ENCODE results near the gene GATD1.

GATD1 gene, protein sequence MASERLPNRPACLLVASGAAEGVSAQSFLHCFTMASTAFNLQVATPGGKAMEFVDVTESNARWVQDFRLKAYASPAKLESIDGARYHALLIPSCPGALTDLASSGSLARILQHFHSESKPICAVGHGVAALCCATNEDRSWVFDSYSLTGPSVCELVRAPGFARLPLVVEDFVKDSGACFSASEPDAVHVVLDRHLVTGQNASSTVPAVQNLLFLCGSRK

DNA sequence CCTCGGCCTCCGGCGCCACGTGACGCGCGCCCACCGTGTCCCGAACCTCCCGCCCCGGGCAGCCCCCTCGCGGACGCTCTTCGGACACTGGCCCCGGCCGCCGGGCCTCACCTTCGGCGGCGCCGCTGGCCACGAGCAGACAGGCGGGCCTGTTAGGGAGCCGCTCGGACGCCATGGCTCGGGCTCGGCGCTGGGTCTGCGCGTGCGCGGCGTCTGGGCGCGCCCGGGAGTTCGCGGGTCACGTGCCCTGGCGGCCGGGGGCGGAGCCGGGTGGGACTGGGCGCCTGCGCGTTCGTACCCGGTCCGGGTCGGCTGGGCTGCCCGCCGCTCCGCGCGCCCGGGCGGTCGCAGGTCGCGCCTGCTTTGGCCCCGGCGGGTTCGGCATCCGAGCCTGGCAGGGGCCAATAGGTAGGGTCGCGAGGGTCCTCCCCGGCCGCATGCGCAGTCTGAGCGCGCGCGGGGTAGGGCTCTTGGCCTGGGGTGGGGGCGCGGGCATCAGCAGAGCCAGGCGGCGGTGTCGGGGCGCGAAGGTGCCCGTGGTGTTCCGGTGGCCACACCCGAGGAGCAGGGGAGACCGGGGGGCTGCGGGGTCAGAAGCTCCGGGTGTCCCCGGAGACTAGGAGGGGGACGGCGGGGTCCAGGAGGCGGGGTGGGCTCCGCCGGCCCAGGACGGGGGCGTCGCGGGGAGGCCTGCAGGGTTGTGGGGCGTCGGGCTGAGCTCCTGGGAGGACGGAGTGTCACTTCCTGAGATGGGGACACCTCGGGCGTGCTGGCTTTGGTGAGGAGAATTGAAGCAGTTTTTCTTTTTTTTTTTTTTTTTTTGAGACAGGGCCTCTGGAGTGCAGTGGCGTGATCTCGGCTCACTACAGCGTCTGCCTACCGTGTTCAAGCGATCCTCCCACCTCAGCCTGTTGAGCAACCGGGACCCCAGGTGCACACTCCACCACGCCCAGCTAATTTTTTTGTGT, at the start of gene GATD1:
Gene GATD1, minus strand, starts transcription at position 200 of the 968 bp plus-strand sequence. Its CDS starts 25 bp downstream, at position 175.
- peak within 1 kb of the TSS; percentile 76 to 86 for H3K4me3 ChIP-seq (replicated peaks in 1 of 2; ENCODE audit: low read depth in 2 of 2, low read length in 2 of 2)
- peak; percentile 78 to 90 for DNase-seq (ENCODE audit: low read depth in 2 of 2)
- TF ChIP-seq, protein P1, sequence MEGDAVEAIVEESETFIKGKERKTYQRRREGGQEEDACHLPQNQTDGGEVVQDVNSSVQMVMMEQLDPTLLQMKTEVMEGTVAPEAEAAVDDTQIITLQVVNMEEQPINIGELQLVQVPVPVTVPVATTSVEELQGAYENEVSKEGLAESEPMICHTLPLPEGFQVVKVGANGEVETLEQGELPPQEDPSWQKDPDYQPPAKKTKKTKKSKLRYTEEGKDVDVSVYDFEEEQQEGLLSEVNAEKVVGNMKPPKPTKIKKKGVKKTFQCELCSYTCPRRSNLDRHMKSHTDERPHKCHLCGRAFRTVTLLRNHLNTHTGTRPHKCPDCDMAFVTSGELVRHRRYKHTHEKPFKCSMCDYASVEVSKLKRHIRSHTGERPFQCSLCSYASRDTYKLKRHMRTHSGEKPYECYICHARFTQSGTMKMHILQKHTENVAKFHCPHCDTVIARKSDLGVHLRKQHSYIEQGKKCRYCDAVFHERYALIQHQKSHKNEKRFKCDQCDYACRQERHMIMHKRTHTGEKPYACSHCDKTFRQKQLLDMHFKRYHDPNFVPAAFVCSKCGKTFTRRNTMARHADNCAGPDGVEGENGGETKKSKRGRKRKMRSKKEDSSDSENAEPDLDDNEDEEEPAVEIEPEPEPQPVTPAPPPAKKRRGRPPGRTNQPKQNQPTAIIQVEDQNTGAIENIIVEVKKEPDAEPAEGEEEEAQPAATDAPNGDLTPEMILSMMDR (IDR thresholded peaks at IDR 0.05; ENCODE audit: low read depth, low read length): no peak

DNA sequence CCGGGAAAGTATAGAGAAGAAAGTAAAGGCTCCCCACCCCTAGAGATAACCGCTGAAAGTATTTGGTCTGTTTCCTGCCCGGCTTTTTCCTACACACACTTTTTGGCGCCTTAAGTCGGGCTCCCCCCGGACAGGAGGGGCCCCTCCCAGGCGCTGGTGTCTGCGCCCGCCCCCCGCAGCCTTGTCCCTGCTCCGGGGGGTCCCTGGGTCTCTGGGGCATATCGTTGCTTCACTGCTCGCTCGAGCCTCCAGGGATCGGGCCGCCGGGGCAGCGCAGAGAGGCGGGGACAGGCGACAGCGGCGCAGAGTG, 49.5 kb upstream of the GATD1 start:
- peak overlapping the region in 1 of 2 donors; percentile 22 for H3K4me3 ChIP-seq (replicated peaks in 1 of 2; ENCODE audit: low read depth in 2 of 2, low read length in 2 of 2)
- TF ChIP-seq, protein P1 (IDR thresholded peaks at IDR 0.05; ENCODE audit: low read depth, low read length): no peak
- DNase-seq (ENCODE audit: low read depth in 2 of 2): no peak

DNA sequence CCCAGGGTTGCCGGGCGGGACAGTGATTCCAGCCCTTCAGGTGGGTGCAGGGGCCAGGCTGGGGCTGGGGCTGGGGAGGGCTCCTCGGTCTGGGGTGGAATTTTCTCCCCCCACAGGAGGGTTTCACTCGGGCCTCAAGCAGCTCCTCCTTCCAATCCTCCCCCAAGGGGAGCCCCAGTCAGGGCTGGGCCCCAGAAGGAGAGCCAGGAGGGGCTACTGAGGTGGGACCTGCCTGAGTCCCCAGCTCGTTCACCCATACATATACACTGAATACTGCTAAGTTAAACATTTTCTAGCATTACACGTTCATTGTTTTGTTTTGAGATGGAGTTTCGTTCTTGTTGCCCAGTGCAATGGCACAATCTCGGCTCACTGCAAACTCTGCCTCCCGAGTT, 48.9 kb upstream of the GATD1 start:
- DNase-seq (ENCODE audit: low read depth in 2 of 2): no peak
- TF ChIP-seq, protein P1 (IDR thresholded peaks at IDR 0.05; ENCODE audit: low read depth, low read length): no peak
- H3K4me3 ChIP-seq (replicated peaks in 1 of 2; ENCODE audit: low read depth in 2 of 2, low read length in 2 of 2): no peak overlapping the region

DNA sequence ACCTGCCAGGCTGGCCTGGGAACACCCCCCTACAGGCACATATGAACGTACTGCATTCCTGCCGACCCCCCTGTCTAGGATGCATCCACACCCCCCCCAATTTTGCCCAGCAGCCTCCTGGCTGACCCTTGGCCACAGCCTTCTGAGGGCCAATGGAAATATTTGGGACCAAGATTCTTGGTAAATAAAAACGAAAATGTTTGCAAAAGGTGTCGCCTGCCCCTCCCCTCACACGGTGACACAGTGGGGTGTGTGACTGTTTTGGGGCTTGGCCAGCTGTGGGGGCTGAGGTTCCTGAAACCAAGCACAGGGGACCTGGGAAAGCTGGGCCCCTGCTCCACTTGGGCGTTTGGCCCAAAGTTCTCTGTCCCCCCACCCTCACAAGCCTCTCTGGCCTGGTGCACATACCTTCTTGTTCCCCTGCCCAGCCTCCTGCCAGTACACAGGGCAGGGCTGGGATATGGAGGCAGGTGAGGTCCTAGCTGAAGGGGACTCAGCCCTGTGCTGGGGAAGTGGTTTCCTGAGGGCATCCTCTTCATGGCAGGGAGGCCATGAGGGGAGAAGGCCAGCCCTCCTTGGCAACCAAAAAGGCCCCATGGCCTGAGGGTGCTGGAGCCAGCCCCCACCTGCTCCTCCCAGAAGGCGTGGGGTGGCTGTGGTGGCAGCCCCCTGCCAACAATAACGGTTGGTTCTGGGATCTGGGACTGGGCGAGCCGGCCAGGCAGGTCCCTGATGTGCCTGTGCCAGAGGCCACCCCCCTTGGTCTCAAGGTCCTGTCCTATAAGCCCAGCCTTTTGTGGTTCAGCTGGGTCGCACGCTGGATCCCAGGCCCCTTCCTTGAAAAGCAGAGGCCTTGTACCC, 48.3 kb upstream of the GATD1 start:
- no peak for DNase-seq (ENCODE audit: low read depth in 2 of 2)
- TF ChIP-seq, protein P1 (IDR thresholded peaks at IDR 0.05; ENCODE audit: low read depth, low read length): no peak
- no peak overlapping the region for H3K4me3 ChIP-seq (replicated peaks in 1 of 2; ENCODE audit: low read depth in 2 of 2, low read length in 2 of 2)

DNA sequence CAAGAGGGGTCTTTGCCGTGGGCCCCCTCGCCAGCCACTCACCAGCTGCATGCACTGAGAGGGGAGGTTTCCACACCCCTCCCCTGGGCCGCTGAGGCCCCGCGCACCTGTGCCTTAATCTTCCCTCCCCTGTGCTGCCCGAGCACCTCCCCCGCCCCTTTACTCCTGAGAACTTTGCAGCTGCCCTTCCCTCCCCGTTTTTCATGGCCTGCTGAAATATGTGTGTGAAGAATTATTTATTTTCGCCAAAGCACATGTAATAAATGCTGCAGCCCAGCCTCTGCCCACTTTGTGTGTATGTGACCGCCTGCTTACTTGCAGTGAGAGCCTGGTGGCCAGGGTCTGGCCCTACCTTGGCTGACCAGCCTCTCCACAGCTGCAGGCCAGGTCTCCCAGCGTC, 47.7 kb upstream of the GATD1 start:
- DNase-seq (ENCODE audit: low read depth in 2 of 2): no peak
- no peak overlapping the region for H3K4me3 ChIP-seq (replicated peaks in 1 of 2; ENCODE audit: low read depth in 2 of 2, low read length in 2 of 2)

More for the DNA sequence above, 47.7 kb upstream of the GATD1 start:
- TF ChIP-seq, protein P1 (IDR thresholded peaks at IDR 0.05; ENCODE audit: low read depth, low read length): no peak
